ENCODE results near the gene PDE1C. TPM values are rescaled to one million over a fixed set of nuclear protein-coding genes. Genes with fewer than 3 reads are reported as not detected.

PDE1C gene
- total RNA-seq, 1 donor from 2014 or later = 54.6 TPM

- no peak for TF ChIP-seq CTCF (IDR thresholded peaks at IDR 0.05)
- no peaks in the 10 kb centered on the region for H3K27me3 Mint-ChIP-seq (ENCODE audit: low read depth)
- no peak for DNase-seq (ENCODE audit: low spot score)
- H3K9me3 Mint-ChIP-seq (ENCODE audit: low read depth) = no peaks in the 10 kb centered on the region
- peaks cover 60% of the 10 kb centered on the region for H3K4me1 Mint-ChIP-seq (ENCODE audit: low read depth)
- peaks cover 2% of the 10 kb centered on the region for H3K36me3 Mint-ChIP-seq (ENCODE audit: low read depth)
- peak overlapping the region; percentile 68 for H3K27ac Mint-ChIP-seq (ENCODE audit: unreplicated experiment)
- peak overlapping the region; percentile 90 for H3K4me3 Mint-ChIP-seq (ENCODE audit: unreplicated experiment)
Measured at GRCh38 chr7:32070051-32070405, 179 bp downstream of the PDE1C start.

- DNase-seq (ENCODE audit: low spot score) = no peak
- H3K4me1 Mint-ChIP-seq (ENCODE audit: low read depth) = peaks cover 62% of the 10 kb centered on the region
- H3K9me3 Mint-ChIP-seq (ENCODE audit: low read depth) = no peaks in the 10 kb centered on the region
- H3K27ac Mint-ChIP-seq (ENCODE audit: unreplicated experiment) = peak overlapping the region; percentile 73
- H3K27me3 Mint-ChIP-seq (ENCODE audit: low read depth) = no peaks in the 10 kb centered on the region
- peak overlapping the region; percentile 90 for H3K4me3 Mint-ChIP-seq (ENCODE audit: unreplicated experiment)
- TF ChIP-seq CTCF (IDR thresholded peaks at IDR 0.05) = no peak
- H3K36me3 Mint-ChIP-seq (ENCODE audit: low read depth) = peaks cover 4% of the 10 kb centered on the region
Measured at GRCh38 chr7:32069116-32069650, 1.0 kb downstream of the PDE1C start.

DNA sequence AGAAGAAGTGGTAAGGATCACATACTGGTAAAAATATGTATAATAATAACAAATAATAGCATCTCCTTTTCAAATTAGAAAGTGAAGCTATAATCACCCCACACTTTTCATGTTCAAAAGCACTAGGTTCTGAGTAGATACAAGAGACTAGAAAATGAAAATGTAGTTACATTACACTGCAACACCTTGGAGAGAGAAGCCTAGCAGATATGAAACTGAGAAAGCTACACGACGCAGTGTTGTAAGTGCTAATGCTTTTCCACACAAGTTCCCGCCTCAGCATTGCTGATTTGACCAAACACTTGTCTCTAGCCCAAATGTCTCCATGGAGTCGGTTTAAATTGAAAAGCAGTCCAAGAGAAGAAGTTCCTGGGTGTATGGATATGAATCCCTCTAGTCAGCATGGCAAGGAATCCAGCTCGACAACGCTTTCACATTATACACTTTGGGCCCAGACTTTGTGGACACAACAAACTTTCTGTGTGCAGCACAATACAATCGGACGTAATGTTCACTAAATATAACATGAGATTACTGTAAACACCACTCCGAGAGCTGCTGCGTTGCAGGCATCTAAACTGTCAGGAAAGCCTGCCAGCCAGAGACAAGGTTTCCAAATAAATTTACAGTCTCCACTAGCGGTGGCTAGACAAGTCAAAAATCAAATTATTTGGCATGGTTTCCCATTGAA, 1.7 kb downstream of the PDE1C start:
- peak overlapping the region; percentile 90 for H3K4me3 Mint-ChIP-seq (ENCODE audit: unreplicated experiment)
- H3K27ac Mint-ChIP-seq (ENCODE audit: unreplicated experiment) = peak overlapping the region; percentile 58
- no peaks in the 10 kb centered on the region for H3K9me3 Mint-ChIP-seq (ENCODE audit: low read depth)
- DNase-seq (ENCODE audit: low spot score) = no peak
- H3K36me3 Mint-ChIP-seq (ENCODE audit: low read depth) = peaks cover 7% of the 10 kb centered on the region
- no peak for TF ChIP-seq CTCF (IDR thresholded peaks at IDR 0.05)
- no peaks in the 10 kb centered on the region for H3K27me3 Mint-ChIP-seq (ENCODE audit: low read depth)
- H3K4me1 Mint-ChIP-seq (ENCODE audit: low read depth) = peaks cover 67% of the 10 kb centered on the region

DNA sequence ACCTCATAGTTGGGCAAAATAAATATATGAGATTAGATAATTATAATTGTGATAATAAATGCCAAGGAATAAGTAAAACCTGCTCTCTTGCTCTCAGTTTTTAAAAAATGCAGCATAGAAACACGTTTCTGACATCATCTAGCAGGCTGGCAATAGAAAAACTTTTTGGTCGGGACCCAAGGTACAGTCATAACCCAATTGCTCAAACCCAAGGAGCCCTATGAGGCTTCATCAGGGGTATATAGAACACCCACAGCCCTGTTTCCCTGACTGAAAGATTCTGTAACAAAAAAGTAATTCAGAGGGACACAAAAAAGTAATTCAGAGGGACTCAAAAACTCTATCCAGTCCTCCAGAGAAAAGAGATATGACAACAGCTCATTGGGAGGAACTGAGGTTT, 3.8 kb downstream of the PDE1C start:
- TF ChIP-seq CTCF (IDR thresholded peaks at IDR 0.05) = no peak
- no peak overlapping the region for H3K4me3 Mint-ChIP-seq (ENCODE audit: unreplicated experiment)
- no peak overlapping the region for H3K27ac Mint-ChIP-seq (ENCODE audit: unreplicated experiment)
- peaks cover 66% of the 10 kb centered on the region for H3K4me1 Mint-ChIP-seq (ENCODE audit: low read depth)
- H3K27me3 Mint-ChIP-seq (ENCODE audit: low read depth) = no peaks in the 10 kb centered on the region
- DNase-seq (ENCODE audit: low spot score) = no peak
- H3K9me3 Mint-ChIP-seq (ENCODE audit: low read depth) = no peaks in the 10 kb centered on the region
- peaks cover 8% of the 10 kb centered on the region for H3K36me3 Mint-ChIP-seq (ENCODE audit: low read depth)

GRCh38 chr7:32063614-32064013, 6.6 kb downstream of the PDE1C start:
- no peak for DNase-seq (ENCODE audit: low spot score)
- no peak for TF ChIP-seq CTCF (IDR thresholded peaks at IDR 0.05)
- H3K4me1 Mint-ChIP-seq (ENCODE audit: low read depth) = peaks cover 76% of the 10 kb centered on the region
- no peaks in the 10 kb centered on the region for H3K9me3 Mint-ChIP-seq (ENCODE audit: low read depth)
- H3K27ac Mint-ChIP-seq (ENCODE audit: unreplicated experiment) = no peak overlapping the region
- no peak overlapping the region for H3K4me3 Mint-ChIP-seq (ENCODE audit: unreplicated experiment)
- H3K36me3 Mint-ChIP-seq (ENCODE audit: low read depth) = peaks cover 8% of the 10 kb centered on the region
- no peaks in the 10 kb centered on the region for H3K27me3 Mint-ChIP-seq (ENCODE audit: low read depth)
